Tibial nerve (tissue), 3 donors: ENCODE results near the gene SMAD7.

Experiments
- CTCF ChIP-seq, 5 experiments: fragments of 200-600 bp in 3 of 5; fragments of 450-650 bp in 2 of 5; sonication (generic) in 3 of 5; IDR thresholded peaks; one replicate each; pipeline ENCODE4 v1.5.1; 2016 to 2019; ENCODE audit warnings: antibody characterized with exemption in 5 of 5, mild to moderate bottlenecking in 3 of 5, moderate library complexity in 2 of 5
- POLR2A ChIP-seq, 2 donors: fragments of 450-650 bp; IDR thresholded peaks; one replicate each; pipeline ENCODE4 v1.6.1; 2017; ENCODE audit warnings: antibody characterized with exemption in 2 of 2, mild to moderate bottlenecking in 2 of 2, moderate library complexity in 2 of 2

DNA sequence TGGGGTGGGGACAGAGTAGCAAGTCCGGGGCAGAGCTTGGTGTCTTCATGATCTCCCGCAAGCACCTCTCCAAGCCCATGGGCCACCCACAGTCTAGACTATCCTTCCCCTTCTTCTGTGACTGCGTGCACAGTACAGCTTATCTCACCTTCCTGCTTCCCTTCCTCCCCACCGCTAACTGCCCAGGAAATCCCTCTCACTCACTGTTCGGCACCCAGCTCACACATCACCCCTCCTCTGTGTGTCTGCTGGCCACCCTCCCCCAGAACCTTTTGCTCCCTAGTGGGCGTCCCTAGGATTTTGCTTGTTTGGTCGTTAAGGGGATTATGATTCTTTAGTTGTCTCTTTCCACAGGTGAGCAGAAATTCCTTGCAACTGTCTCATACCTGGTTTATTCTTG lies 31.5 kb upstream of the SMAD7 start:
- TF ChIP-seq CTCF (IDR thresholded peaks at IDR 0.05) (no peak), POLR2A (IDR thresholded peaks at IDR 0.05) (no peak)
